ENCODE results near the gene LCE1A.

- TF ChIP-seq EZH2phosphoT487 (IDR thresholded peaks at IDR 0.05; ENCODE audit: borderline replicate concordance, low read depth) (no peak), CTCF (IDR thresholded peaks at IDR 0.05) (no peak)
Observed at GRCh38 chr1:152796421-152796820, 30.9 kb upstream of the LCE1A start, which contains the start of gene LCE1D.
